GM12875 (cell line): ENCODE measurements around the gene CELA3A.
"Not testable (repeated sequence)": the region's sequence is repeated elsewhere in the genome, so short reads cannot be mapped to it uniquely, and the experiment has no call there.

Source experiments
- H3K4me3 ChIP-seq: one replicate; pipeline ENCODE4 v1.5.1; 2011; ENCODE audit warnings: low read depth, low read length, control low read depth

The CELA3A gene

GRCh38 chr1:21985893-21986292 lies 15.6 kb upstream of the CELA3A start:
- not testable (repeated sequence) for H3K4me3 ChIP-seq

- not testable (repeated sequence) for H3K4me3 ChIP-seq
These were observed 15.1 kb upstream of the CELA3A start for GRCh38 chr1:21986386-21986785.

GRCh38 chr1:21989672-21990393 lies 11.6 kb upstream of the CELA3A start:
- not testable (repeated sequence) for H3K4me3 ChIP-seq

- H3K4me3 ChIP-seq = not testable (repeated sequence)
These were observed 9.3 kb upstream of the CELA3A start for GRCh38 chr1:21992186-21992585.

- not testable (repeated sequence) for H3K4me3 ChIP-seq
These were observed 6.7 kb upstream of the CELA3A start for GRCh38 chr1:21994716-21995115.

GRCh38 chr1:21996663-21996970 lies 4.8 kb upstream of the CELA3A start:
- not testable (repeated sequence) for H3K4me3 ChIP-seq

- H3K4me3 ChIP-seq = not testable (repeated sequence)
These were observed 3.4 kb upstream of the CELA3A start for GRCh38 chr1:21997891-21998623.

- H3K4me3 ChIP-seq = not testable (repeated sequence)
These were observed 2.7 kb upstream of the CELA3A start for GRCh38 chr1:21998624-21999294.

- H3K4me3 ChIP-seq = not testable (repeated sequence)
These were observed 1.8 kb upstream of the CELA3A start for GRCh38 chr1:21999645-22000044.

GRCh38 chr1:22002461-22002860 lies 1.0 kb downstream of the CELA3A start:
- H3K4me3 ChIP-seq = not testable (repeated sequence)

GRCh38 chr1:22002875-22003274 lies 1.4 kb downstream of the CELA3A start:
- H3K4me3 ChIP-seq = not testable (repeated sequence)

- H3K4me3 ChIP-seq = not testable (repeated sequence)
These were observed 2.5 kb downstream of the CELA3A start for GRCh38 chr1:22003959-22004358.

GRCh38 chr1:22005261-22006149 lies 4.0 kb downstream of the CELA3A start:
- H3K4me3 ChIP-seq = not testable (repeated sequence)

GRCh38 chr1:22006736-22007135 lies 5.3 kb downstream of the CELA3A start:
- not testable (repeated sequence) for H3K4me3 ChIP-seq

GRCh38 chr1:22007262-22007661 lies 5.8 kb downstream of the CELA3A start:
- H3K4me3 ChIP-seq = not testable (repeated sequence)

GRCh38 chr1:22009566-22009965 lies 8.1 kb downstream of the CELA3A start:
- H3K4me3 ChIP-seq = not testable (repeated sequence)

GRCh38 chr1:22012752-22013151 lies 11.3 kb downstream of the CELA3A start:
- H3K4me3 ChIP-seq = not testable (repeated sequence)

GRCh38 chr1:22014575-22015206 lies 13.2 kb downstream of the CELA3A start:
- H3K4me3 ChIP-seq = not testable (repeated sequence)
